ENCODE results near the gene CORIN. TPM values are rescaled to one million over a fixed set of nuclear protein-coding genes. Genes with fewer than 3 reads are reported as not detected.

Gene CORIN
- total and polyA plus RNA-seq, 2 donors (not counting 3 experiments of a cell fraction or from before 2014, with no cell fraction given) = 0.07 to 0.40 TPM

GRCh38 chr4:47849466-47849865 is 11.6 kb upstream of the CORIN start:
- no TSS peak for BruUV-seq (replicated peaks)

GRCh38 chr4:47848041-47848440 is 10.2 kb upstream of the CORIN start:
- no peaks in the 10 kb centered on the region for H3K9me1 ChIP-seq (replicated peaks; ENCODE audit: control insufficient read depth, extremely low read depth, insufficient read depth, low read length)
- H3K36me3 ChIP-seq (ENCODE audit: control insufficient read depth in 2 of 2, extremely low read depth in 1 of 2, insufficient read depth in 2 of 2, low read length in 2 of 2) = peaks cover 0 to 2% of the 10 kb centered on the region in 2 experiments
- FAIRE-seq (no peak), DNase-seq (ENCODE audit: low read depth, low spot score) (no peak)
- H3K9me3 ChIP-seq (replicated peaks; ENCODE audit: control insufficient read depth, insufficient read depth, low read length) = no peaks in the 10 kb centered on the region
- no peaks in the 10 kb centered on the region for H3K27me3 ChIP-seq (ENCODE audit: control insufficient read depth in 2 of 2, insufficient read depth in 2 of 2, low read length in 2 of 2)
- H3K27ac ChIP-seq (ENCODE audit: insufficient read depth, low read depth, low read length) = no peak overlapping the region
- ChIA-PET CTCF (interaction anchor here (1.0 to 1.5 kb wide), 2 partner anchors 11 kb away, joined by 5 to 14 read pairs; partner anchors contain the start of gene CORIN), POLR2A (no interaction called here)
- intact Hi-C loops (cut with micrococcal nuclease) = no loop called here
- dilution Hi-C loops (cut with MboI; ENCODE audit: extremely low pct_ligation_motif_present, low sequenced_read_pairs) = no loop called here
- no peak for TF ChIP-seq JUN (IDR thresholded peaks at IDR 0.05; ENCODE audit: borderline replicate concordance, insufficient read depth, insufficient read length, low read depth)
- TF ChIP-seq FOS (IDR thresholded peaks at IDR 0.05; ENCODE audit: borderline replicate concordance, insufficient read depth, low read length) = no peak
- no peak for TF ChIP-seq EZH2 (IDR thresholded peaks at IDR 0.05; ENCODE audit: borderline replicate concordance, low read depth, low read length, severe bottlenecking)
- TF ChIP-seq POLR2A (IDR thresholded peaks at IDR 0.05; ENCODE audit: low read depth, low read length) = no peak
- TF ChIP-seq POLR2AphosphoS5 (IDR thresholded peaks at IDR 0.05; ENCODE audit: insufficient read depth, low read depth, low read length) = no peak
- no peak for TF ChIP-seq GATA2 (IDR thresholded peaks at IDR 0.05; ENCODE audit: insufficient read depth, insufficient read length, low read depth, low read length)
- no peak for TF ChIP-seq MAX (IDR thresholded peaks at IDR 0.05; ENCODE audit: insufficient read depth, insufficient read length)
- no peak for TF ChIP-seq CTCF (IDR thresholded peaks at IDR 0.05; ENCODE audit: extremely low read depth in 1 of 2, insufficient read depth in 1 of 2, low read depth in 1 of 2, low read length in 2 of 2)
- no peak for TF ChIP-seq MYC (IDR thresholded peaks at IDR 0.05; ENCODE audit: low read depth, low read length)
- peaks cover 4% of the 10 kb centered on the region for H3K4me1 ChIP-seq (ENCODE audit: control insufficient read depth, extremely low read depth, insufficient read depth, low read length)
- no peak overlapping the region for H3K4me3 ChIP-seq (replicated peaks in 1 of 3; ENCODE audit: insufficient read depth in 1 of 3, low read depth in 1 of 3, low read length in 3 of 3)
- no peak overlapping the region for H3K9ac ChIP-seq (replicated peaks; ENCODE audit: extremely low read depth, insufficient read depth, low read length)
- no peak overlapping the region for H2AFZ ChIP-seq (ENCODE audit: low read depth, low read length)
- no peak overlapping the region for H3K4me2 ChIP-seq (ENCODE audit: insufficient read depth, low read length)
- H4K20me1 ChIP-seq (replicated peaks; ENCODE audit: control insufficient read depth, extremely low read depth, insufficient read depth, low read length) = no peaks in the 10 kb centered on the region
- H3K79me2 ChIP-seq (ENCODE audit: control insufficient read depth, insufficient read depth, low read length) = no peaks in the 10 kb centered on the region
- no TSS peak for BruUV-seq (replicated peaks)

More at GRCh38 chr4:47849466-47849865, 11.6 kb upstream of the CORIN start:
- ChIA-PET POLR2A (no interaction called here), CTCF (no interaction called here)
- dilution Hi-C loops (cut with MboI; ENCODE audit: extremely low pct_ligation_motif_present, low sequenced_read_pairs) = no loop called here
- no peaks in the 10 kb centered on the region for H3K36me3 ChIP-seq (ENCODE audit: control insufficient read depth in 2 of 2, extremely low read depth in 1 of 2, insufficient read depth in 2 of 2, low read length in 2 of 2)
- no peaks in the 10 kb centered on the region for H4K20me1 ChIP-seq (replicated peaks; ENCODE audit: control insufficient read depth, extremely low read depth, insufficient read depth, low read length)
- no peak for FAIRE-seq
- no peaks in the 10 kb centered on the region for H3K9me3 ChIP-seq (replicated peaks; ENCODE audit: control insufficient read depth, insufficient read depth, low read length)
- H3K9ac ChIP-seq (replicated peaks; ENCODE audit: extremely low read depth, insufficient read depth, low read length) = no peak overlapping the region
- DNase-seq (ENCODE audit: low read depth, low spot score) = no peak
- H3K4me3 ChIP-seq (replicated peaks in 1 of 3; ENCODE audit: insufficient read depth in 1 of 3, low read depth in 1 of 3, low read length in 3 of 3) = no peak overlapping the region
- no peaks in the 10 kb centered on the region for H3K79me2 ChIP-seq (ENCODE audit: control insufficient read depth, insufficient read depth, low read length)
- no peak overlapping the region for H3K4me2 ChIP-seq (ENCODE audit: insufficient read depth, low read length)
- no peak overlapping the region for H2AFZ ChIP-seq (ENCODE audit: low read depth, low read length)
- H3K27ac ChIP-seq (ENCODE audit: insufficient read depth, low read depth, low read length) = no peak overlapping the region
- H3K4me1 ChIP-seq (ENCODE audit: control insufficient read depth, extremely low read depth, insufficient read depth, low read length) = peaks cover 4% of the 10 kb centered on the region
- intact Hi-C loops (cut with micrococcal nuclease) = no loop called here
- H3K27me3 ChIP-seq (ENCODE audit: control insufficient read depth in 2 of 2, insufficient read depth in 2 of 2, low read length in 2 of 2) = no peaks in the 10 kb centered on the region
- TF ChIP-seq CTCF (IDR thresholded peaks at IDR 0.05; ENCODE audit: extremely low read depth in 1 of 2, insufficient read depth in 1 of 2, low read depth in 1 of 2, low read length in 2 of 2) (no peak), JUN (IDR thresholded peaks at IDR 0.05; ENCODE audit: borderline replicate concordance, insufficient read depth, insufficient read length, low read depth) (no peak), GATA2 (IDR thresholded peaks at IDR 0.05; ENCODE audit: insufficient read depth, insufficient read length, low read depth, low read length) (no peak)
- no peaks in the 10 kb centered on the region for H3K9me1 ChIP-seq (replicated peaks; ENCODE audit: control insufficient read depth, extremely low read depth, insufficient read depth, low read length)
